Smooth muscle cell (in vitro differentiated cells): ENCODE results near the gene DLG2. TPM values are rescaled to one million over a fixed set of nuclear protein-coding genes. Genes with fewer than 3 reads are reported as not detected.

Source experiments
- DNase-seq: peaks from one replicate; lab custom pipeline; 2025; ENCODE audit not compliant: unreplicated experiment; lab: John Stamatoyannopoulos, UW
- H2AFZ ChIP-seq: fragments of 200-600 bp; sonication (generic); 2 replicates; pipeline ENCODE4 v1.6.0; 2016; ENCODE audit warnings: antibody characterized with exemption, low read depth, mild to moderate bottlenecking
- H3F3A ChIP-seq: fragments of 200-600 bp; sonication (generic); 2 replicates; pipeline ENCODE4 v1.6.0; 2017; ENCODE audit warnings: antibody characterized with exemption, low read depth
- H3K27ac ChIP-seq: fragments of 200-600 bp; sonication (generic); 2 replicates; pipeline ENCODE4 v1.5.1; 2016; ENCODE audit warnings: low read depth, mild to moderate bottlenecking
- H3K27me3 ChIP-seq: fragments of 200-600 bp; sonication (generic); 2 replicates; pipeline ENCODE4 v1.6.1; 2016; ENCODE audit warnings: low read depth, mild to moderate bottlenecking
- H3K36me3 ChIP-seq: fragments of 200-600 bp; sonication (generic); 2 replicates; pipeline ENCODE4 v1.5.1; 2016; ENCODE audit warnings: low read depth
- H3K4me1 ChIP-seq: fragments of 200-600 bp; sonication (generic); 2 replicates; pipeline ENCODE4 v1.5.1; 2016; ENCODE audit warnings: low read depth
- H3K4me2 ChIP-seq: fragments of 200-600 bp; sonication (generic); 2 replicates; pipeline ENCODE4 v1.6.0; 2016; ENCODE audit warnings: mild to moderate bottlenecking
- H3K4me3 ChIP-seq: fragments of 200-600 bp; sonication (generic); 2 replicates; pipeline ENCODE4 v1.5.1; 2016; ENCODE audit warnings: mild to moderate bottlenecking
- H3K79me2 ChIP-seq: fragments of 200-600 bp; sonication (generic); 2 replicates; pipeline ENCODE4 v1.6.0; 2016; ENCODE audit warnings: low read depth, mild to moderate bottlenecking
- H3K9ac ChIP-seq: fragments of 200-600 bp; sonication (generic); 2 replicates; pipeline ENCODE4 v1.6.0; 2016; ENCODE audit warnings: low read depth
- H3K9me3 ChIP-seq: fragments of 200-600 bp; sonication (generic); replicated peaks from 2 replicates; pipeline ENCODE4 v1.5.1; 2016; ENCODE audit warnings: low read depth
- H4K20me1 ChIP-seq: fragments of 200-600 bp; sonication (generic); 2 replicates; pipeline ENCODE4 v1.6.0; 2016; ENCODE audit warnings: low read depth
- WGBS: methylation state at CpG from one replicate; pipeline ENCODE4 v1.1.7; 2016; ENCODE audit warnings: low lambda C conversion rate; 5-methylcytosine and 5-hydroxymethylcytosine counted together
- polyA plus RNA-seq: library from polyadenylated mRNA; unstranded; fragments of >200 nt; fragmentation: Nextera tagmentation; extraction: Ambion mirVana; gene quantifications from 2 replicates; pipeline ENCODE4 v1.2.1, GENCODE V29; 2016
- total RNA-seq: library from RNA; depleted of rRNA; stranded (reverse); fragments of >200 nt; gene quantifications from 2 replicates; pipeline ENCODE4 v1.2.3, GENCODE V29; 2014
- TF ChIP-seq, protein P1 (sequence below): fragments of 200-600 bp; sonication (generic); IDR thresholded peaks from 2 replicates; pipeline ENCODE4 v1.5.1; 2017; ENCODE audit warnings: borderline replicate concordance, mild to moderate bottlenecking, antibody characterized with exemption; ENCODE audit not compliant: insufficient read depth, poor library complexity, severe bottlenecking

Gene DLG2
- total and polyA plus RNA-seq, 2 experiments from 2014 or later = 0.74 to 1.1 TPM

DNA sequence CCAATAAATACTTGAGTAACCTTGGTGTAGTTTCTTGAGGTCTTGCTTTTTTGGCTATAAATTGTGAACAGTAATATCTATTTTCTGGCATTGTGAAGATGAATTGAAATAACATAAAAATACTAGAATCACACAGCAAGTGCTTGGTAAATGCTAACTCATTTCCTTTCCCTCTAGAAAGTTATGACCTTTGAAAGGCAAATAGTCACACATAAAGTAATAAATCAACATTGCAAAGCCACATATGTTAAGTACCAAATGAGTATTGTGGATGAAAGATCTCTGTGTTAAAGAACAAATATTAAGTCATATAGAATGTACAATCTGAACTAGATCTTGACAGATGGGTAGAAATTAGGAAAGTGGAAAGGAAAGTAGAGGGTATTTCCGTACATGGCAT is 1781.3 kb downstream of the DLG2 start:
- Histone ChIP-seq H3K4me1 (no peaks in the 10 kb centered on the region), H3K4me2 (no peak overlapping the region), H3K27ac (no peak overlapping the region), H2AFZ (no peak overlapping the region), H3F3A (no peaks in the 10 kb centered on the region), H4K20me1 (no peaks in the 10 kb centered on the region), H3K36me3 (no peaks in the 10 kb centered on the region), H3K9me3 (no peaks in the 10 kb centered on the region), H3K4me3 (no peak overlapping the region), H3K9ac (no peak overlapping the region), H3K27me3 (no peaks in the 10 kb centered on the region), H3K79me2 (no peaks in the 10 kb centered on the region)
- no peak for DNase-seq
- TF ChIP-seq, protein P1, sequence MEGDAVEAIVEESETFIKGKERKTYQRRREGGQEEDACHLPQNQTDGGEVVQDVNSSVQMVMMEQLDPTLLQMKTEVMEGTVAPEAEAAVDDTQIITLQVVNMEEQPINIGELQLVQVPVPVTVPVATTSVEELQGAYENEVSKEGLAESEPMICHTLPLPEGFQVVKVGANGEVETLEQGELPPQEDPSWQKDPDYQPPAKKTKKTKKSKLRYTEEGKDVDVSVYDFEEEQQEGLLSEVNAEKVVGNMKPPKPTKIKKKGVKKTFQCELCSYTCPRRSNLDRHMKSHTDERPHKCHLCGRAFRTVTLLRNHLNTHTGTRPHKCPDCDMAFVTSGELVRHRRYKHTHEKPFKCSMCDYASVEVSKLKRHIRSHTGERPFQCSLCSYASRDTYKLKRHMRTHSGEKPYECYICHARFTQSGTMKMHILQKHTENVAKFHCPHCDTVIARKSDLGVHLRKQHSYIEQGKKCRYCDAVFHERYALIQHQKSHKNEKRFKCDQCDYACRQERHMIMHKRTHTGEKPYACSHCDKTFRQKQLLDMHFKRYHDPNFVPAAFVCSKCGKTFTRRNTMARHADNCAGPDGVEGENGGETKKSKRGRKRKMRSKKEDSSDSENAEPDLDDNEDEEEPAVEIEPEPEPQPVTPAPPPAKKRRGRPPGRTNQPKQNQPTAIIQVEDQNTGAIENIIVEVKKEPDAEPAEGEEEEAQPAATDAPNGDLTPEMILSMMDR = no peak
- 92% methylated on average over 1 of the region's 1 CpG for whole genome bisulfite sequencing

DNA sequence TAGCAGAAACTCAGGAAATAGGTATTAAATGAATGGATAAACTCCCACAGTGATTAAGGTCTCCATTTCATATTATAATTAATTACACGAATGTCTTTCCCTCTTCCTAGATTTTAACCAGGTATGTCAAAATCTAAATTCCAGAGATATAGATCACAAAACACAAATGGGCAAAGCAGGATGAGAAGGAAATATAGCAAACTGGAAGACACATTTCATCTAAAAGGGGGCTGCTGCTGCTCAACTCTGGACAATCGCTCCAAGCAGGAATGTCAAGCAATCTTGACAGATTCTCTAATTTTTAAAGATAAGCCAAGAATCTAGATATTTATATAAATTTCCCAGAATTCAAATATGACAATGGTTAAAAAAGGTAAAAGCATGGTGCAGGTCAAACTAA is 1786.8 kb downstream of the DLG2 start:
- Histone ChIP-seq H2AFZ (no peak overlapping the region), H4K20me1 (no peaks in the 10 kb centered on the region), H3K4me2 (no peak overlapping the region), H3K4me3 (no peak overlapping the region), H3K27ac (no peak overlapping the region), H3K79me2 (no peaks in the 10 kb centered on the region), H3K9ac (no peak overlapping the region), H3K9me3 (no peaks in the 10 kb centered on the region), H3K4me1 (no peaks in the 10 kb centered on the region), H3F3A (no peaks in the 10 kb centered on the region), H3K27me3 (no peaks in the 10 kb centered on the region), H3K36me3 (no peaks in the 10 kb centered on the region)
- 79% methylated on average over 2 of the region's 2 CpGs for WGBS
- DNase-seq = no peak
- TF ChIP-seq, protein P1 = no peak

DNA sequence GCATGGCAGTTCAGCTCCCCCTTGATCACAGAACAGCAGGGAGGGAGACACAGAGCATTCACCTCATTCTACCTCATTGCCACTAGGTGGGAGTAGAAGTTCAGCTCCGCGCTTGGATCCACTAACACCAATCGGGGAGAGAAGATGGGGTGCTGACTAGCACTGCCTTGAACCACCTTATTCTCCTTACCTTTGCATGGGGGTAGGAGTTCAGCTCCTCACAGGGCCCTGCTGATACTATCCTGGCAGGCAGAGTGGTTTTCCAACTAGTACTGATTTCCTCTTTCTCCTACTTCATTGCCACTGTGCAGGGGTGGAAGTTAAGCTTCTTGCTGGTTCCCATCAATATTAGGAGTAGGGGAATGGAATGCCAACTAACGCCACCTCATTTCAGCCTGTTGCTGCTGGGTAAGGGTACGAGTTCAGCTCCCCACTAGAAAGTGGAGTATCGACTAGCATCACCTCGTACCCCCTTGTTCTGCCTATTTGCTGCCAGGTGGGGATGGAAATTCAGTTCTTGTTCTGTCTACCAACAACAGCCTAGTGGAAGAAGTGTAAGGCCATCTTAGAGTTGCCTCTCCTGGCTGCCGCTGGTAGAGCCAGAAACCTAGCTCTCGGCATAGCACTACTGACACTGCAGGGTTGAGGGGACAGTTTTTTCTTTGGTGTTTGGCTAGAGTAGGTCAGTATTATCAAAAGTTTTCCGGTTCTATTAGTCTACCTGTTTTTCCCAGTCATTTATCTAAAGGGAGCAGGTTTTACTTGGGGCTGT is 1790.1 kb downstream of the DLG2 start:
- H3K79me2 ChIP-seq = no peaks in the 10 kb centered on the region
- no peak overlapping the region for H3K9ac ChIP-seq
- no peak overlapping the region for H3K27ac ChIP-seq
- DNase-seq = no peak
- no peaks in the 10 kb centered on the region for H3F3A ChIP-seq
- H4K20me1 ChIP-seq = no peaks in the 10 kb centered on the region
- no peak overlapping the region for H3K4me3 ChIP-seq
- no peak overlapping the region for H3K4me2 ChIP-seq
- H3K27me3 ChIP-seq = no peaks in the 10 kb centered on the region
- no peaks in the 10 kb centered on the region for H3K4me1 ChIP-seq
- no peaks in the 10 kb centered on the region for H3K36me3 ChIP-seq
- no peak overlapping the region for H2AFZ ChIP-seq
- TF ChIP-seq, protein P1 = peak; percentile 74
- WGBS = 59% methylated on average over 10 of the region's 10 CpGs
- H3K9me3 ChIP-seq = no peaks in the 10 kb centered on the region

DNA sequence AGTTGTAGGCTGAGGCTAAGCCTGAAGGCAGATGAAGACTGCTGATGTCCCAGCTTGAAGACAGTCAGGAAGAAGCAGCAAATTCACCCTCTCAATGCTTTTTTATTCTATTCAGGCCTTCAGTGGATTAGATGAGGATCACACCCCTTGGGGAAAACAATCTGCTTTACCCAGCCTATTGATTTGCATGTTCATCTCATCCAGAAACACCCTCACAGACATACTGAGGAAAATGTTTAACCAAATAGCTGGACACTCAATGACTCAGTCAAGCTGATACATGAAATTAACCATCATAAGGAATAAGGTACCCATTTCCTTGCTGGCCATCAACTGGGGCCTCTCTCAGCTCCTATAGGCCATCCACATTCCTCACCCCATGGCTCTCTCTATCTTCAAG is 1791.1 kb downstream of the DLG2 start:
- Histone ChIP-seq H3K4me2 (no peak overlapping the region), H4K20me1 (no peaks in the 10 kb centered on the region), H3K9me3 (no peaks in the 10 kb centered on the region), H3K4me3 (no peak overlapping the region), H3K9ac (no peak overlapping the region), H3K27ac (no peak overlapping the region), H3K79me2 (no peaks in the 10 kb centered on the region), H3K27me3 (no peaks in the 10 kb centered on the region), H2AFZ (no peak overlapping the region), H3K4me1 (no peaks in the 10 kb centered on the region), H3F3A (no peaks in the 10 kb centered on the region), H3K36me3 (no peaks in the 10 kb centered on the region)
- TF ChIP-seq, protein P1 = no peak
- no peak for DNase-seq
